GM21360 (cell line): ENCODE measurements around the gene YES1.
"Not testable (repeated sequence)": the region's sequence is repeated elsewhere in the genome, so short reads cannot be mapped to it uniquely, and the experiment has no call there.

Experiments
- ATAC-seq: cut with Tn5 transposase; IDR thresholded peaks from one replicate; pipeline ENCODE4 v1.9.1; 2021; ENCODE audit warnings: mild to moderate bottlenecking, moderate library complexity; ENCODE audit not compliant: unreplicated experiment

The YES1 gene

DNA sequence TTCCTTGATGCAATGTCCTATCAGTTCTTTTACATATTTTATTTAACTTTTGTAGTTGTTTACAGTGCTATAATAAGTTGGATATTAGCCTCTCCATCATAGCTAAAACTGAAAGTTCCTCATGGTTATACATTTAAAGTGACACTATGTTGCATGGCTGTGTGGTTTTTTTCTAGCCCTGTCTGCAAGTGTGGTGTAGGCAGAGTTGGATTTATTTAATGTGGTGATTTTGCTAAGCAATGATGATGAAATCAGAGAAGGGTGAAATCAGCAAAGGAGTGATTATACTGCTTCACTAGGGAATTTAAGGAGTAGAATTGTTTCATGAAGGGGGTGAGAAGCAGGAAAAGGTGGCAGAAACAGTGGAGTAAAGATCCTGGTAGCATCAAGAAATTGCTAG lies 81.3 kb downstream of the YES1 start:
- ATAC-seq = no peak

DNA sequence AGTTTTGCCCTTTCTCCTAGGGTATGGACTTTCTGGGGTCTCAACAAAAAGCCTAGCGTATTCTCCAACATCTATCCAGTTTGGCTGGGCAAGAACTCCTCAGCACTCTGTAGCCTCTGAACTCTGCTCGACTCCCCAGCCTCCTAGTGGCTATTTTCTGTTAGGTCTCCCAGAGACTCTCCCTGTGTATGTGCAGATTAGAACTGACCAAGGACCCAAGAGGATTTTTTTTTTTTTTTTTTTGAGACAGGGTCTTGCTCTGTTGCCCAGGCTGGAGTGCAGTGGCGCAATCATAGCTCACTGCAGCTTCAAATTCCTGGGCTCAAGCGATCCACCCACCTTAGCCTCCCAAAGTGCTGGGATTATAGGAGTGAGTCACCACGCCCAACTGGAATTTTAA lies 81.9 kb downstream of the YES1 start:
- not testable (repeated sequence) for ATAC-seq

DNA sequence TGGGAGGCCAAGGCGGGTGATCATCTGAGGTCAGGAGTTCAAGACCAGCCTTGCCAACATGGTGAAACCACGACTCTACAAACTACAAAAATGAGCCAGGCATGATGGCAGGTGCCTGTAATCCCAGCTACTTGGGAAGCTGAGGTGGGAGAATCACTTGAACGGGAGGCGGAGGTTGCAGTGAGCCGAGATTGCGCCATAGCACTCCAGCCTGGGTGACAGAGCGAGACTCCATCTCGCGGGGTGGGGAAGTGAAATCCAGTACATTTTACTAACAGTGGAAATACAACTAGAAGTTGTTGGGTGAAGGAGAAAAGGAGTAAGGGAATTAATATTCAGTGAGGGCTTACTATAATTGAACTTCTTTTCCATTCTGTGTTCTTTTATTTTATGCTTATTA lies 86.4 kb downstream of the YES1 start:
- no peak for ATAC-seq

DNA sequence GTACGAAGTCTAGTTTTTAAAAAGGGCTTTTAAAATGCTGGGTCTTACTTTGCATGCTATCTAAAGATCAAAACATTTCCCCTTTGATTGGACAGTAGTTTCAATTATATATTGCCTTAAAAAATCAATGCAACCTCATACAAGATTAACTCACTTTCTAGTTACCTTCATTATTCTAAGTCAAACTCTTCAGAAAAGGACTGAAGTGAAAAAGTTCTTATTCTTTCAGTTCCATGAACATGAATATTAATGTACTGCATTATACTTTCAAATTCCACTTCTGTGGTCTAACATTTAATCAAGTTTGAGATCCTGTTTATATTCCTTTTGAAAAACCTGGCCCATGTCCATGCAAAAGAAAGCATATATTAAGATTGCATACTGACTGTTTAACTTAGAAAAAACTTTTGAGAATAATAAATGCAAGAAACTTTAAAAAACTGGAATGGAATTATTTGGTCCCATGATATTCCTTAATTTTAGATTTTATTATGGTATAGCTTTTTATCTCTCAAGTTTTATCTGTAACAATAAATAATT lies 88.4 kb downstream of the YES1 start:
- no peak for ATAC-seq

DNA sequence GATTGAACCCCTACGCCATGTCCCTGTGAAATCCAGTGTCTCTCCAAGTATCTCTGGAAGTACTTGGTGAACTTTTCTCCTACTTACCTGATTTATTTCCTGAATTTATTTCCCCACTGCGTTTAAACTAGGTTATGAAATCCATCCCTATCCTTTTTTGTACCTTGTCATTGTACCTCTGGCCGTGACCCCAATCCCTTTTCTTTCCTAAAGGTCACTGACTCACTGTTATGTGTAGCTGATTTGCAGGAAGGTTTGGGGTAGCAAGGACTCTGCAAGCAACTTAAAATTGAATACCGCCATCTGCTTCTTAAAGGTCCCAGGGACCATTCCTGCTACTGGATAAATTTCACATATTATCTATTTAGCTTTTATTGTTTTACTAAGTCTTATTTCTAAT lies 95.0 kb downstream of the YES1 start:
- no peak for ATAC-seq

DNA sequence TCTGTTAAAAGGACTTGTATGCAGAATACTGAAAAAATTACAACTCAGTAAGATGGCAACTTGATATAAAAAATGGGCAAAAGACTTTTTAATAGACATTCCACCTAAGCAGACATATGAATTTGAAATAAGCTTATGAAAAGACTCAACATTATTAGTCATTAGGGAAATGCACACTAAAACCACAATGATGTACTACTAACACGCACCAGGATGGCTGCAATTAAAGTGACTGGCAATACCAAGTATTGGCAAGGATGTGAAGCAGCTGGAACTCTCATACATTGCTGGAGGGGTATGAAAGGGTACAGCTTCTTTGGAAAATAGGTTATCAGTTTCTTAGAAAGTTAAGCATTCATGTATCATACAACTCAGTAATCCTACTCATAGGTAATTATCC lies 96.4 kb downstream of the YES1 start:
- ATAC-seq = no peak

DNA sequence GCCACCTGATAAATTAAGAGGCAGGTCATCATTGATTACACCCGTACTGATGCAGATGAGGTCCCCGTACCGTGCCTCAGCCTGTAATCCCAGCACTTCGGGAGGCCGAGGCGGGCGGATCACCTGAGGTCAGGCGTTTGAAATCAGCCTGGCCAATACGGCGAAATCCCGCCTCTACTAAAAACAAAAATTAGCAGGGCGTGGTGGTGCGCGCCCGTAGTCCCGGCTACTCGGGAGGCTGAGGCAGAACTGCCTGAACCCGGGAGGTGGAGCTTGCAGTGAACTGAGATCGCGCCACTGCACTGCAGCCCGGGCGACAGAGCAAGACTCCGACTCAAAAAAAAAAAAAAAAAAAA lies 98.9 kb downstream of the YES1 start:
- ATAC-seq = no peak

DNA sequence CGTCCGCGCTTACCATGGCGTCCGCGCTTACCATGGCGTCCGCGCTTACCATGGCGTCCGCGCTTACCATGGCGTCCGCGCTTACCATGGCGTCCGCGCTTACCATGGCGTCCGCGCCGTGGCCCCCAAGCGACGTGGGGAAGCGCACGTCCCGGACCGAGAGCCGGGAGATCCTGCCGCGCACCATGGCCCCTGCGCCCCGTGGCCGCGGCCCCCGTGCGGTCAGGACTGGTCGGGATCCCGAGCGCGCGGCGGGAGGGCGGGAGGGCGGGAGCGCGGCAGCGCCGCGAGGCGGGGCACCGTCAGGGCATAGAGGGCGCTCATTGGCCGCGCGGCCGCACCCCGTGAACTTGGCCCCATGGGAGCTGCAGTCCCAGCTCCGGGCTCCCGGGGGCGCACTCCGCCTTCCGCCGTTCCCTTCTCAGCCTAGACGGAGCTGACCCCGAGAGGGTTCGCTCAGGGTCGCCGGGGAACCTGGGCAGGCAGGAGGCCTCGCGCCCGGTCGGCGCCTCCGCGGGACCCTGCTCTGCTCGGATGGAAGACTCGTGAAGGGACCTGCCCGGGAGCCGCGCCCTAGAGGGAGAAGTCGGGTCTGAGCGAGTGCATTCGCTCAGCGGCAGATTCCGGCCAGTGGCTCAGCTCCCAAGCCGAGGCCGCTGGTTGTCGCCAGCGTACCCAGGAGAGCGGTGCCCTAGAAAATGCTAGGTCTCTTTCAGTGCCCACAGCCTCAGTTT lies 99.5 kb downstream of the YES1 start, which contains the start of gene ENOSF1:
Gene ENOSF1, minus strand, starts transcription at position 230 of the 734 bp plus-strand sequence. Its CDS starts 43 bp downstream, at position 187.
- peak; percentile 88 for ATAC-seq

DNA sequence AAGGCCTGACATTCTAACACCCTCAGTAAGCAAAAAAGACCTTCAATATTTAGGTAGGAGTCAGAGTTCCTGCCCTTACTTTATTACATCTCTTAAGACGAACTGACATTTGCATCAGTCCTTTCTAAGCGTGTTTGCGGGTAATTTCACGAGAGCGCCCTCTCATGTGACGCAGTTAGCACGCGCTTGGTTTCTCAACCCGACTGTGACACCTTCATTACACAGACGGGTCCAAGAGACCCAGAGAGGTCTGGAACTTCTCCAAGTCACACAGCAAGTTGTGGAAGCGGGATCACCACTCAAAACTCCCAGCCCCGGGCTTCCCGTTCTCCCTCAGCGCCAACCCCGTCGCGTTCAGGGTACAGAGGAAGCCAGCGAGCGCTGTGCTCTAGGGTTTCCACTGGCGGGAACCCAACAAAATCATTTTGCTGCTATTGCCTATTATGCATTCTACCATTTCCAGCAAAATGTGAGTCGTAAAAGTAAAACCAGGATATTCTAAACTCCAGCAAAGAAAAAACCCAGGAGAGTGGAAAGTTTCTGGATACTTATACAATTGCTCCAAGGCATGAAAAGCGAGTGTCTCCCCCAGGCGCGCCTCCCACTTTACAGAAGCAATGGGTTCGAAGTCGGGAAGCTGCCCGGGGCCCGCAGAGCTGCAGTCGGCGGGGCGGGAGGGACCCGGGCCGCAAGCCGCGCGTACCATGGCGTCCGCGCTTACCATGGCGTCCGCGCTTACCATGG lies 100.2 kb downstream of the YES1 start:
- peak; percentile 60 for ATAC-seq

DNA sequence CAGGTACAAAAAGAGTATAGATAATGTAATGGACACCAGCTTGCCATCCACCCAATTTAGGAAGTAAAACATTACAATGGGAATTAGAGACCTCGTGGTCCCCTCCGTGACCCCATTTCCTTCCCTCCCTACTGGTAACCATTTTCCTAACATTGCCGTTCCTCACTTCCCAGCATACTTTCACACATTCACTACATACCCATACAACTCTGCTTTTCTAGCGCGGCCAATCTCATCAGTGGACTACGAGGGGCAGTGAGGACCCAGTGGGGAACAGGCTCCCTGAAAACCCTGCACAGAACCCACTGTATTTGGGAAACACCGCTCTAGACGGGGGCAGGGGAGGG lies 100.8 kb downstream of the YES1 start:
- peak; percentile 6 for ATAC-seq

DNA sequence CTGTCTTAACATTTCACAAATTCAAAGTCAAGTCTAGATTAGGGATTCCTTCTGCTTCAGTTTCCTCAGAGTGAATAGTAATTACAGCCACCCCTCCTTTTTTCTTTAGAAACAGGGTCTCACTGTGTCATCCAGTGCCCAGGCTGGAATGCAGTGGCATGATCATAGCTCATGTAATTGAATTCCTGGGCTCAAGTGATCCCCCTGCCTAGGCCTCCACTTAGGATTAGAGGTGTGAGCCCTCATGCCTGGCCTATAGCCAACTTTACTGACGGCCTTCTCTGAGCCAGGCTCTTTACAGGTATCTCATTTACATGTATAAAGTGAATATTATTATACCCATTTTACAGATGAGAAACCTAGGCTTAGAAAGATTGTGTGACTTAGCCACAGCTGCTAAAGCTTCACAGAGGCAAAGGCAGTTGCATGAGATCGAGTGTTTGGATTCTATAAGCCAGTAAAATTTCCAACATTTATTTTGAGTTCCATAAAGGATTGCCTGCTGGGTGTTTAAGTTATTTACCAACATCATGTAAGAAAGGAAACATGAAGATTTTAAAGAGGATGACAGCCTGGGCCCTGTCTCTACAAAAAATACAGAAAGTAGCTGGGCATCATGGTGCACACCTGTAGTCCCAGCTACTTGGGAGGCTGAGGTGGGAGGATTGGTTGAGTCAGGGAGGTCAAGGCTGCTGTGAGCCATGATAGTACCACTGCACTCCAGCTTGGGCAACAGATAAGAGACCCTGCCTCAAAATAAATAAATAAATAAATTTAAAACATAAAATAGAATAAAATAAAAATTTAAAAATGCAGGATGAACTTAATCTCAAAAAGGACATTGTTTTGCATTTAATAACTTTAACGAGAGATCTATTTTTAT lies 101.4 kb downstream of the YES1 start:
- no peak for ATAC-seq

DNA sequence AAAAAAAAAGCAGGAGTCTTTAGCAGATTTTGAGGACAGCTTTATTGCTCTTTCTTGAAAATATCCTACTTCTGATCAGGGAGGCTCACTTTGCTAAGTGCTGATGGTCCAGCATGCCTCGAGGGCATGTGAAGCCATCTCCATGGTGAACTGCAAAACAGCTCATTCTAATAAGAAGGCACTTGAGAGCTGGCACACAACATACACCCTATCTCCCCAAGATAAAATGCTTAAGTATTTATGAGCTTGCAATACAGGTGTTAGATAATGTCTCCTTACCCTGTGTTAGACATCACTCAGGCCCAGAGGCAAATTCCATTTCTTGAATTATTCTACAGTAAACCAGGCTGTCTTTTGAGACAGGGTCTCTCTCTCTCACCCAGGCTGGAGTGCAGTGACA lies 102.3 kb downstream of the YES1 start:
- ATAC-seq = no peak

DNA sequence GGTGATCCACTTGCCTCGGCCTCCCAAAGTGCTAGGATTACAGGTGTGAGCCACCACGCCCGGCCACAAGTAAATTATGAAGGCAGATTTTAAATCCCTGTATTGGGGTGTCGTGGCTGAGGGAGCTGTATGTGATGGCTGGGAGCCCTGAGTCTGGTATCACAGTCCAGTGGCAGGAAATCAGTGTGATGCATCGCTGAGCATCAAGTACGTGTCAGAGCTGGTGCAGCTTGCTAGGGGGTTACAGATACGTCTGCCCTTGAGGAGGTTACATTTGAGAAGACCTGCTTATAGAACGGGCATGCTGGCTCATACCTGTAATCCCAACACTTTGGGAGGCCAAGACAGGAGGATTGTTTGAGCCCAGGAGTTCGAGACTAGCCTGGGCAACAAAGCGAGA lies 103.9 kb downstream of the YES1 start:
- no peak for ATAC-seq

DNA sequence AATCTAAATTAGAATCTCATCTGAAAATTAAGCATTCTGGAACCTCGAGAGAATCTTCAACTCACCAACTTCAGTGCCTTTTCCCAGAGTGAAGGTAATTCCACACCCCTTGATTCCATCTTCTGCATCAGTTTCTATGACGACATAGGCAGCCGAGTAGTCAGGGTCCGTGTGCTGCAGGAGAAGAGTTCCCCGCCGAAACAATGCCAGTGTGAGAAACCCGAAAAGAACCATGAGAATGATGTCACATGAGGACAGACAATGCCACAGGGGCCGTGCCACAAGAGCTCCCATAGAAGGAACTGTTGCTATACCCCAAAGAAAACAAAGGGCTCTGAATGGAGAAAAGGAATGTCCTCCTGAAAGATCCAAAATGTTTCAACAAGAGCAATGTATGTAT lies 105.6 kb downstream of the YES1 start:
- no peak for ATAC-seq

DNA sequence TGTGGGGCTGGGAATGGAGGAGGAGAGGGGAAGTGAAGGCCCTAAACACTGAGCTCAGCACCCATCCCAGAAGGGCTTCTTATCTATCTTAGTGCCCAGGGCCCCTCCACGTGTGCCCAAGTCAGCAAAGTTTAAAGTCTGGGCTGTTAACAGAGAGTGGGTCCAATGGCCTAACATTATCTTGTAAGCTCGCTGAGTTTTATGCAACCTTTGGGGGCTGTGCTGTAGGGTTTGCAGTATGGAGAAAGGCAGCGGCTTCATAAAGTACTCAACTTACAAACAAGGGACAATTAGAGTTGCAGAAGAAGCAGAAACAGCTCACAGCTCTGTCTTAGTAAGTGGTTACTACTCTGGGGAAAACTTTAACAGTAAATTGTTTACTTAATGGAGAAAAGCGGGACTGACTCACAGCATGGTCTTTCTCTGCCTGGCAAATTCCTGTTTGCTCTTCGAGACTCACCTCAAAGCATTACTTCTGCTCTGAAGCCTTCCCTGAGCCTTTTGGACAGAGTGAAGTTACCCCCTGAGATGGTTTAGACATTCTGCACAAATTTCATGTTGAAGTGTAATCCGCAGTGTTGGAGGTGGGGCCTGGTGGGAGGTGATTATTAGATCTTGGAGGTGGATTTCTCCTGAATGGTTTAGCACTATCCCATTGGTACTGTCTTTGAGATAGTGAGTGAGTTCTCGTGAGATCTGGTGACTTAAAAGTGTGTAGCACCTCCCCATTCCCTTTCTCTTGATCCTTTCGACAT lies 108.7 kb downstream of the YES1 start:
- ATAC-seq = no peak

DNA sequence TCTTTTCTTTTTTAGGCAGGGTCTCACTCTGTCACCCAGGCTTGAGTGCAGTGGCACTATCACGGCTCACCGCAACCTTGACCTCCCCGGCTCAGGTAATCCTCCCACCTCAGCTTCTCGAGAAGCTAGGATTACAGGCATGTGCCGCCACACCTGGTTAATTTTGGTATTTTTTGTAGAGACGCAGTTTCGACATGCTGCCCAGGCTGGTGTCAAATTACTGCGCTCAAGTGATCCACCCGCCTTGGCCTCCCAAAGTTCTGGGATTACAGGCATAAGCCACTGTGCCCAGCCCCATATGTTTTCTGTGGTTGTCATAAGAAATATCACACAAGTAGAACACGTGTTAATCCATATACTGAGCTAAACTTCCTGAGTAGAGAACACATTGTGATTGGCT lies 114.2 kb downstream of the YES1 start:
- no peak for ATAC-seq

DNA sequence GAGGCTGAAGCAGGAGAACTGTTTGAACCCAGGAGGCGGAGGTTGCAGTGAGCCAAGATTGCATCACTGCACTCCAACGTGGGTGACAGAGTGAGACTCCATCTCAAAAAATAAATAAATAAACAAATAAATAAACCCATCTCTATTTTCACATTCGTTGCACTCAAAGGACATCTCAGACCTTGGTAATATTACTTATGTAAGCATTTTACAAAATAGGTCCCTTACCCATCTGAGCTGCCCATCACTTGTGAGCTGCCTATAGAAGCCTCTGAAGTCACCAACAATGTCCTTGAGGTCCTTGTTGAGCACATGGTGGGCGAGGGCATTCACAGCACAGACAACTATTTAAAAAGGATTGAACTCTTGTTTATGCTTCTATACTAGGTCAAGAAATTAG lies 115.0 kb downstream of the YES1 start:
- no peak for ATAC-seq

DNA sequence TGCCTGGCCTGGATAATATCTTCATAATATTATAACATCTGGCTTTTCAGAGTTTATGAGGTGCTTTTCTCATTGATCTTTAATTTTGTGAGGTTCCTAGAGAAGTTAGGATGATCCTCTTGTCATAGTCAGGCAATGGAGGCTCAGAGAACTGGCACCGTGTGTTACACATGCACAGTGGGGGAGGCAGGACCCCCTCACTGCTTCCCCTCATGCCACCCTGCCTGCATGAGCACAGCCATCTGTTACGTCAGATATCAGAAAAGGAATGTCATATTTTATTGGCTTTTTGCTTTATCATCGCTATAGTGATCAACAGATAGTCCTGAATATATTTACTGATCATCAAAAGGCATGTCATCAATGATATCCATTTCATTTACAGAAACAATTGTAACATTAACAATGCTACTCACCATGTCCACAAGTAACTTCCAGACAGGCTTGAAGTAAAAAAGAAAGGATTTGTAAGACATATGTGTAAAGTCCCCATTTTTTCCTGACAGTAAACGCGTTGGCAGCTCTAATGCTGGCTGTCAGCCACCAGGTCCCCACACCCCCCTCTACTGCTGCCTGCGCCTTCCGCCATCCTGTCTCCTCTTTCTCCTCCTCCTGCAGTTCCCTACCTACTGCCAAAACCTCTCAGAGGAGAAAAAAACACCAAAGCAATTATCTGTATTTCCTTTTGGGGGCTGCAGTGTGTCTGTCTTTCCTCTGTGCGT lies 118.4 kb downstream of the YES1 start:
- no peak for ATAC-seq

DNA sequence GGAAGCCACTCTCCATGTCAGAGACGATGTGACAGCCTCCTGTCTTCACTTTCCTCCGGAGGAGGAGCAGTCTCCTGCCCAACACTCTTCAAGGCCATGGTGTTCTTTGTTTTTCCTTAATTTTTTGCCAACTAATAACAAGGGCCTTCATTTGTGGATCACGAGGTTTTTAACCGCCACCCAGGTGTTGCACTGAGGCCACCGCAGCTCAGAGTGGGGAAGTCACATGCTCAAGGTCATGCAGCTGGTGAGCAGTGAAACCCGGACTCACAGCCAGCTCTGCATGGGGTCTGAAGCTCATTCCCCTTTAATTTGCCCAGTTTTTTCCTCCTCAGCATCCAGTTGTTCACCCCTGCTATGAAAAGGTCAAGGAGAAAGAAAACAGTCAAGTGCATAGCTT lies 119.2 kb downstream of the YES1 start:
- no peak for ATAC-seq

DNA sequence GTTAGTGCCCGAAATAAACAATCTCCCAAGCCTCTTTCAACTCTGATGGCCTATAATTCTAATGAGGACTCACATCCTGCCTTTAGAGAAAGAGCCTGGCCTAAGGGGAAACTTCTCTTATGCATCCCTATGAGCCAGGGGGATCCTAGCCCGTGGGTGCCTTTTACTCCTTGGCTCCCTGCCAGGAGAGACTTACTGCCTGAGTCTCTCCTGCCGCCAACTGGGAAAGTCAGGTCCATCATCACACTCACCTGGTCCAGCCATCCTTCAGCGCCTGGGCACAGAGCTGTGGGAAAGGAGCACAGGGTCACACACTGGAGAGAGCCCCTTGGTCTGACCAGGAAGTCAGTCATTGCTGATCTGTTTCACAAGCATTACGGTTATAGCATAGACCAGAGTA lies 123.7 kb downstream of the YES1 start:
- no peak for ATAC-seq
